ENCODE data around the gene A4GNT.
"Not testable (repeated sequence)": the region's sequence is repeated elsewhere in the genome, so short reads cannot be mapped to it uniquely, and the experiment has no call there.

The A4GNT gene

GRCh38 chr3:138148503-138148902 lies 16.3 kb upstream of the A4GNT start:
- no peak overlapping the region for H3K27ac ChIP-seq
- no peaks in the 10 kb centered on the region for H3K4me1 ChIP-seq (ENCODE audit: low read depth, poor library complexity, severe bottlenecking)
- H4K20me1 ChIP-seq (ENCODE audit: insufficient read depth): no peaks in the 10 kb centered on the region
- H3K4me3 ChIP-seq (IDR thresholded peaks at IDR 0.05; ENCODE audit: insufficient read depth, low read depth, low read length): no peak overlapping the region
- no peak overlapping the region for H3K9ac ChIP-seq
- H3K36me3 ChIP-seq (ENCODE audit: insufficient read depth): no peaks in the 10 kb centered on the region
- no peak overlapping the region for H2AFZ ChIP-seq (ENCODE audit: low read depth)
- H3K79me2 ChIP-seq (ENCODE audit: insufficient read depth, low read depth): no peaks in the 10 kb centered on the region
- TF ChIP-seq CTCF (conservative IDR thresholded peaks at IDR 0.05; ENCODE audit: low read depth, low read length): no peak
- no peaks in the 10 kb centered on the region for H3K27me3 ChIP-seq (ENCODE audit: insufficient read depth, low read depth)
- H3K4me2 ChIP-seq: no peak overlapping the region

GRCh38 chr3:138142181-138142580 lies 10.0 kb upstream of the A4GNT start:
- H3K79me2 ChIP-seq (ENCODE audit: insufficient read depth, low read depth); H4K20me1 ChIP-seq (ENCODE audit: insufficient read depth); H3K4me3 ChIP-seq (IDR thresholded peaks at IDR 0.05; ENCODE audit: insufficient read depth, low read depth, low read length); H3K27me3 ChIP-seq (ENCODE audit: insufficient read depth, low read depth); H2AFZ ChIP-seq (ENCODE audit: low read depth); H3K9ac ChIP-seq; H3K4me2 ChIP-seq; H3K36me3 ChIP-seq (ENCODE audit: insufficient read depth); H3K27ac ChIP-seq: not testable (repeated sequence)
- peaks cover 25% of the 10 kb centered on the region for H3K4me1 ChIP-seq (ENCODE audit: low read depth, poor library complexity, severe bottlenecking)

- H3K27ac ChIP-seq: no peak overlapping the region
- no peaks in the 10 kb centered on the region for H3K27me3 ChIP-seq (ENCODE audit: insufficient read depth, low read depth)
- H3K4me3 ChIP-seq (IDR thresholded peaks at IDR 0.05; ENCODE audit: insufficient read depth, low read depth, low read length): peak overlapping the region; percentile 27
- no peaks in the 10 kb centered on the region for H3K36me3 ChIP-seq (ENCODE audit: insufficient read depth)
- H3K79me2 ChIP-seq (ENCODE audit: insufficient read depth, low read depth): no peaks in the 10 kb centered on the region
- no peak overlapping the region for H2AFZ ChIP-seq (ENCODE audit: low read depth)
- H3K4me1 ChIP-seq (ENCODE audit: low read depth, poor library complexity, severe bottlenecking): peaks cover 25% of the 10 kb centered on the region
- peak overlapping the region; percentile 47 for H3K4me2 ChIP-seq
- no peaks in the 10 kb centered on the region for H4K20me1 ChIP-seq (ENCODE audit: insufficient read depth)
- no peak overlapping the region for H3K9ac ChIP-seq
- TF ChIP-seq CTCF (conservative IDR thresholded peaks at IDR 0.05; ENCODE audit: low read depth, low read length): no peak
Observed at GRCh38 chr3:138140940-138141339, 8.8 kb upstream of the A4GNT start.

GRCh38 chr3:138139691-138140090 lies 7.5 kb upstream of the A4GNT start:
- H3K79me2 ChIP-seq (ENCODE audit: insufficient read depth, low read depth): no peaks in the 10 kb centered on the region
- H3K4me2 ChIP-seq: no peak overlapping the region
- H4K20me1 ChIP-seq (ENCODE audit: insufficient read depth): no peaks in the 10 kb centered on the region
- no peak for TF ChIP-seq CTCF (conservative IDR thresholded peaks at IDR 0.05; ENCODE audit: low read depth, low read length)
- H3K9ac ChIP-seq: no peak overlapping the region
- H3K27ac ChIP-seq: no peak overlapping the region
- H3K4me1 ChIP-seq (ENCODE audit: low read depth, poor library complexity, severe bottlenecking): peaks cover 25% of the 10 kb centered on the region
- no peak overlapping the region for H3K4me3 ChIP-seq (IDR thresholded peaks at IDR 0.05; ENCODE audit: insufficient read depth, low read depth, low read length)
- H3K27me3 ChIP-seq (ENCODE audit: insufficient read depth, low read depth): no peaks in the 10 kb centered on the region
- no peaks in the 10 kb centered on the region for H3K36me3 ChIP-seq (ENCODE audit: insufficient read depth)
- H2AFZ ChIP-seq (ENCODE audit: low read depth): no peak overlapping the region

- Histone ChIP-seq H3K79me2 (ENCODE audit: insufficient read depth, low read depth) (no peaks in the 10 kb centered on the region), H3K36me3 (ENCODE audit: insufficient read depth) (no peaks in the 10 kb centered on the region), H3K4me2 (no peak overlapping the region), H3K27ac (no peak overlapping the region), H2AFZ (ENCODE audit: low read depth) (no peak overlapping the region), H3K4me3 (IDR thresholded peaks at IDR 0.05; ENCODE audit: insufficient read depth, low read depth, low read length) (no peak overlapping the region), H3K27me3 (ENCODE audit: insufficient read depth, low read depth) (no peaks in the 10 kb centered on the region), H3K9ac (no peak overlapping the region), H4K20me1 (ENCODE audit: insufficient read depth) (no peaks in the 10 kb centered on the region), H3K4me1 (ENCODE audit: low read depth, poor library complexity, severe bottlenecking) (peaks cover 25% of the 10 kb centered on the region)
- no peak for TF ChIP-seq CTCF (conservative IDR thresholded peaks at IDR 0.05; ENCODE audit: low read depth, low read length)
Observed at GRCh38 chr3:138137861-138138260, 5.7 kb upstream of the A4GNT start.
